Nephron progenitor cell (in vitro differentiated cells): ENCODE measurements around the gene CIDEC.

ENCODE experiments used
- DNase-seq: peaks from one replicate; pipeline ENCODE4 v3.0.0; 2021
- H3K27ac Mint-ChIP-seq: 2 replicates; pipeline ENCODE4 v1.8.0; 2021; ENCODE audit warnings: mild to moderate bottlenecking, moderate library complexity, mixed read lengths
- H3K27me3 Mint-ChIP-seq: 2 replicates; pipeline ENCODE4 v1.8.0; 2021; ENCODE audit warnings: mild to moderate bottlenecking, low read depth, mixed read lengths; ENCODE audit not compliant: poor library complexity
- H3K36me3 Mint-ChIP-seq: 2 replicates; pipeline ENCODE4 v1.8.0; 2021; ENCODE audit warnings: low read depth, mixed read lengths
- H3K4me1 Mint-ChIP-seq: 2 replicates; pipeline ENCODE4 v1.8.0; 2021; ENCODE audit warnings: mixed read lengths
- H3K4me3 Mint-ChIP-seq: 2 replicates; pipeline ENCODE4 v1.8.0; 2021; ENCODE audit warnings: mild to moderate bottlenecking, moderate library complexity, mixed read lengths
- H3K9me3 Mint-ChIP-seq: 2 replicates; pipeline ENCODE4 v1.8.0; 2021; ENCODE audit warnings: mild to moderate bottlenecking, moderate library complexity, mixed read lengths
- CTCF ChIP-seq: fragments of 200-600 bp; sonication (generic); IDR thresholded peaks from 2 replicates; pipeline ENCODE4 v1.5.0; 2021; ENCODE audit warnings: antibody characterized with exemption

Gene CIDEC

DNA sequence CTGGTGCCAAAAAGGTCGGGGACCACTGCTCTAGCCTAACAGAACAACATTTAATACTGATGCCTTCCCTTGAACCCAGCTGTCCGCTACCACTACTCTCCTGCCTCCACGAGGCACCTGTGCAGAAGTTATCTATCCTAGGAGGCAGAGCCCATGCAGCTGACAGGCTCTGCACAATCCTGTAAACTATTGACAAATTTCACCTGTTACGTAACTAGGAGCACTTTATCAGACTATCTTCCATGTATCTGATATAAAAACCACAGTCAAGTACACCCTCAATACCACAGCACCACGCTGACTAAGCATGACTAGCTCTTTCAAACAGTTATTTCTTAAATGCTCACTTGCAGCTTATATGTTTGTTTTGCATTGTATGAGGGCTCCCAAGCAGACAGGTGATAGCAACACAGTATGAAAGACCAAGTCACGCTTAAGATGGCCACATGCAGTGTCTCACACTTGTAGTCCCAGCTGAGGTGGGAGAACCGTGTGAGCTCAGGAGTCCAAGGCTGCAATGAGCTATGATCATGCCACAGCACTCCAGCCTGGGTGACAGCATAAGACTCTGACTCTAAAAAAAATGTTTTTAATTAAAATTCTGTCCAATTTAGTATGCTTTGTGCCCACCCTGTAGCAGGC is 32.4 kb upstream of the CIDEC start:
- no peaks in the 10 kb centered on the region for H3K9me3 Mint-ChIP-seq
- no peaks in the 10 kb centered on the region for H3K36me3 Mint-ChIP-seq
- TF ChIP-seq CTCF = no peak
- H3K4me1 Mint-ChIP-seq = peaks cover 39% of the 10 kb centered on the region
- H3K27ac Mint-ChIP-seq = no peak overlapping the region
- no peak for DNase-seq
- no peaks in the 10 kb centered on the region for H3K27me3 Mint-ChIP-seq
- no peak overlapping the region for H3K4me3 Mint-ChIP-seq

DNA sequence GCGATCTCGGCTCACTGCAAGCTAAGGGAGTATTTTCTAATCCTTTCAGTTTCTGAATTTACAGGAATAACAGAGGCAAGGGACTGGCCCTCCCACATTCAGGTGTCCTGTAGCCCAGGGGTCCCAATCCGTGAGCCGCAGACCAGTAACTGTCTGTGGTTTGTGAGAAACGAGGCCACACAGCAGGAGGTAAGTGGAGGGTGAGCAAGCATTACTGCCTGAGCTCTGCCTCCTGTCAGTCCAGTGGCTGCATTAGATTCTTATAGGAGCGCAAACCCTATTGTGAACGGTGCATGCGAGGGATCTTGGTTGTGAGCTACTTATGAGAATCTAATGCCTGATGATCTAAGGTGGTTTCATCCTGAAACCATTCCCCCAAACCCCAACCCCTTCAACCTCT is 31.8 kb upstream of the CIDEC start:
- H3K9me3 Mint-ChIP-seq = no peaks in the 10 kb centered on the region

DNA sequence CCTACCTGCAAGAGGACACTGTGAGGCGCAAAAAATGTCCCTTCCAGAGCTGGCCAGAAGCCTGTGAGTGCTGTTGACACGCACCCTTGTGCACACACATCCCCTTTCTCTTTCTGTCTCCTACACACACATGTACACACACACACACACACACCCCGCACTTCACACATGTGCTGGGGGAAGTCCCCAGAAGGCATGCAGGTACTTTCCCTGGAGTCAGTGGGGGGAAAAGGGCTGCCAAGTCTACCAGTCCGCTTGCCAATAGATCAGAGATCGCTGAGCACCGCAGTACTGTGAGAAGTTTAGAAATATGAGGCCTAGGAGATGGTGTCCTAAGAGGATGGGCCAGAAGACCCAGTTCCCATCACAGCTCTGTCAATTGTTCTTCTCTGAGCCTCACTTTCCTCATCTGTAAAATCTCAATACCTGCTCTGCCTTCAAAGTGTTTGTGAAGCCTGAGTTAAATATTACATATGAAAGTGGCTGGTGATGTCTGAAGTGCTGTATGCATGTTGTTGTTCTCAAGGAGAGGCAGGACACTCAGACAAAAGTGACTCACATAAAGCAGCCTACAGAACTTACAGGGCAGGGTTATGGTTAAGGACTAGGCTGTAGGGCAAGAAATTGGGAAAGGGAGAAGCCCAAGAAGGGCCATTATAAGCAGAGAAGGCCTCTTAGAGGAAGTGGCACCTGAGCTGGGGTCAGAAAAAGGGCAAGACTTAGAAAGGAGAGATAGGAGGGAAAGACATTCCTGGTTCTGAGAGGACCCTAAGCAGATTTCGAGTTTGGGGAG is 29.4 kb upstream of the CIDEC start:
- no peak for TF ChIP-seq CTCF
- Mint-ChIP-seq H3K27me3 (no peaks in the 10 kb centered on the region), H3K4me3 (no peak overlapping the region), H3K4me1 (peaks cover 20% of the 10 kb centered on the region), H3K9me3 (no peaks in the 10 kb centered on the region), H3K27ac (no peak overlapping the region), H3K36me3 (no peaks in the 10 kb centered on the region)
- no peak for DNase-seq

More for the DNA sequence above, 31.8 kb upstream of the CIDEC start:
- no peak overlapping the region for H3K27ac Mint-ChIP-seq
- no peaks in the 10 kb centered on the region for H3K27me3 Mint-ChIP-seq
- no peak overlapping the region for H3K4me3 Mint-ChIP-seq
- peaks cover 33% of the 10 kb centered on the region for H3K4me1 Mint-ChIP-seq
- no peaks in the 10 kb centered on the region for H3K36me3 Mint-ChIP-seq
- no peak for TF ChIP-seq CTCF
- no peak for DNase-seq

DNA sequence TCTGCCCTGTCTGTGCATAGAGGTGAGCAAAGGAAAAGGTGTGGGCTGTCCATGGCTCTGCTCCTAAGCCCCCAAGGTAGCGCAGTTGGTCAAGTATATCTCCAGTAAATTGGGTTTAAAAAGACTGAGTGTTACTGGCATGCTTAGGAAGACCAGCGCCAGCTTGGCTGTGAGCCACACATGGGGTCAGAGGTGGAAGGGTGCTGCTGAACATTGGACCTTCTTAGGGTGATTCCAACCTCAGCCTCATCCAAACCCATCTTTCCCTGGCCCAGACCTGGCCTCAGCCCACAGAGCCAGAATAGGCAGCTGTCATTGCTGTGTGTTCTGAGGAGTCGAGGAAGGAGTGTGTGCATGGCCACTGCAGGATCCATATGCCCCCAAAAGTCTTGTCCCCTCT is 28.2 kb upstream of the CIDEC start:
- DNase-seq = no peak
- H3K27ac Mint-ChIP-seq = no peak overlapping the region
- TF ChIP-seq CTCF = no peak
- H3K4me3 Mint-ChIP-seq = no peak overlapping the region
- no peaks in the 10 kb centered on the region for H3K27me3 Mint-ChIP-seq
- peaks cover 20% of the 10 kb centered on the region for H3K4me1 Mint-ChIP-seq
- H3K36me3 Mint-ChIP-seq = no peaks in the 10 kb centered on the region
- H3K9me3 Mint-ChIP-seq = no peaks in the 10 kb centered on the region

- no peak for DNase-seq
- Mint-ChIP-seq H3K4me1 (peaks cover 12% of the 10 kb centered on the region), H3K36me3 (no peaks in the 10 kb centered on the region), H3K27ac (no peak overlapping the region), H3K9me3 (no peaks in the 10 kb centered on the region), H3K4me3 (no peak overlapping the region), H3K27me3 (no peaks in the 10 kb centered on the region)
- no peak for TF ChIP-seq CTCF
These were observed 26.4 kb upstream of the CIDEC start for GRCh38 chr3:9906480-9906879.

DNA sequence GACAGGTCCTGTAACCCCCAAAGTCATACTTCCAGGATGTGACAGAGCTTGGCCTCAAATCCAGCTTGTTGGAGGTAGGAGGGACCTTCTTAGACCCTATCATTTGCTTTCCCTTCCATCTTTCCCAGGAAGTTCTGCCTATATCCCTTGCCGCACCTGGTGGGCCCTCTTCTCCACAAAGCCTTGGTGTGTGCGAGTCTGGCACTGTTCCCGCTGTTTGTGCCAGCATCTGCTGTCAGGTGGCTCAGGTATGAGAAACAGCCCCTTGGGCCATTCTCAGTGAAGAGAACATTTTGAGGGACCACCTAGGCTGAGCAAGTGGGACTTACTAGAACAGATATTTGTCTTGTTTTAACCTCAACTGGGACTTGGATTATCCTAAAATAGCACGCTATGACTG is 23.9 kb upstream of the CIDEC start:
- Mint-ChIP-seq H3K36me3 (no peaks in the 10 kb centered on the region), H3K27ac (peak overlapping the region; percentile 36), H3K4me3 (no peak overlapping the region), H3K4me1 (no peaks in the 10 kb centered on the region), H3K27me3 (peaks cover 3% of the 10 kb centered on the region), H3K9me3 (no peaks in the 10 kb centered on the region)
- no peak for TF ChIP-seq CTCF
- no peak for DNase-seq
